GM12892 (cell line): Measurements from ENCODE around the gene REG3A.

Experiments
- POLR2A ChIP-seq: IDR thresholded peaks from 2 replicates; pipeline ENCODE4 v1.6.1; 2011; ENCODE audit warnings: low read depth, low read length, control low read depth
- POLR2AphosphoS5 ChIP-seq: IDR thresholded peaks from 2 replicates; pipeline ENCODE4 v1.6.1; 2011; ENCODE audit warnings: low read depth, low read length, control low read depth
- TAF1 ChIP-seq: IDR thresholded peaks from 2 replicates; pipeline ENCODE4 v1.6.1; 2011; ENCODE audit warnings: low read depth, mild to moderate bottlenecking, control low read depth, low read length, borderline replicate concordance

- TF ChIP-seq POLR2A: no peak
- no peak for TF ChIP-seq POLR2AphosphoS5
- TF ChIP-seq TAF1: no peak
Observed at GRCh38 chr2:79155826-79156476, 3.6 kb downstream of the REG3A start.
